Stimulated activated CD8-positive, alpha-beta memory T cell treated with anti-CD3 and anti-CD28 coated beads, Interleukin-15, amount 100 ng/mL, for 48 hours (primary cell): ENCODE measurements around the gene CDHR1.
A peak's percentile ranks its signal among the peaks of the same experiment; 100 is the strongest.
"Not testable (repeated sequence)": the region's sequence is repeated elsewhere in the genome, so short reads cannot be mapped to it uniquely, and the experiment has no call there.

Experiments used
- DNase-seq, 2 donors: peaks; one replicate each; pipeline ENCODE4 v3.0.0-alpha.2; 2020; ENCODE audit warnings: low read depth in 2 of 2

CDHR1 gene

DNA sequence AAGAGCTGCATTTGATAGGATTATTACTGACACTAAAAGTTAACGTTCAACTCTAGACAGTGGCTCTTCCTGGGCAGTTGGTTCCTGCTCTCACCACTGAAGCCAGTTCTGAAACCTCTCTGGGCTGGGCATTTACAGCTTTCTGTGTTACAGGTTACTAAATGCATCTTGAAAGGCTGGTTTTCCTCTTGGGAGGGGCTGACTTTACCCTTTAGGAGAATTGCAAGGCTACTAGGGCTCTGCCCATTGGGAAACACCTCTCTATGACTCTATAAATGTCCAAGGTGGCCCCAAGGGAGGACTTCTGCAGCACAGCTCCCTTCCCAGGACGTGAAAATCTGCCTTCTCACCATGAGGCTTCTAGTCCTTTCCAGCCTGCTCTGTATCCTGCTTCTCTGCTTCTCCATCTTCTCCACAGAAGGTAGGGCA, 20.8 kb upstream of the CDHR1 start, which contains the start of gene GPR15LG:
Gene GPR15LG (plus strand): TSS at position 301 of the 429 bp plus-strand sequence. CDS start 51 bp downstream, at position 352.
- no peak for DNase-seq

GRCh38 chr10:84175436-84175835, 18.9 kb upstream of the CDHR1 start:
- DNase-seq = no peak

DNA sequence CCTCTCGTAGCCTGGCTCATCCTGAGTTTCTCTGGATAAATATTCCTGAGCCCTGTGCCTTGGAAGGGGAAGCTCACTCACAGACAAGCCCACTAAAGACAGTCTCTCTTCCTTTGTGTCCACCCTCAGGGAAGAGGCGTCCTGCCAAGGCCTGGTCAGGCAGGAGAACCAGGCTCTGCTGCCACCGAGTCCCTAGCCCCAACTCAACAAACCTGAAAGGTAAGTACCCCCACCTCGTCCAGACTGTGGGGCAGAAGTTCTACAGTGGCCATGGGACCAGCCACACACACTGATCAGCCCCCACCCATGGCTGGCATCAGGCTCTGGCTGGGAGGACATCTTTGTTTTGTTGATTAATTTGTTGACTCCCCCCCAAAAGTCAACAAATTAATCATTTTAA, 18.0 kb upstream of the CDHR1 start:
- DNase-seq = no peak

- DNase-seq = no peak
Measured at GRCh38 chr10:84176836-84177474, 17.4 kb upstream of the CDHR1 start.

DNA sequence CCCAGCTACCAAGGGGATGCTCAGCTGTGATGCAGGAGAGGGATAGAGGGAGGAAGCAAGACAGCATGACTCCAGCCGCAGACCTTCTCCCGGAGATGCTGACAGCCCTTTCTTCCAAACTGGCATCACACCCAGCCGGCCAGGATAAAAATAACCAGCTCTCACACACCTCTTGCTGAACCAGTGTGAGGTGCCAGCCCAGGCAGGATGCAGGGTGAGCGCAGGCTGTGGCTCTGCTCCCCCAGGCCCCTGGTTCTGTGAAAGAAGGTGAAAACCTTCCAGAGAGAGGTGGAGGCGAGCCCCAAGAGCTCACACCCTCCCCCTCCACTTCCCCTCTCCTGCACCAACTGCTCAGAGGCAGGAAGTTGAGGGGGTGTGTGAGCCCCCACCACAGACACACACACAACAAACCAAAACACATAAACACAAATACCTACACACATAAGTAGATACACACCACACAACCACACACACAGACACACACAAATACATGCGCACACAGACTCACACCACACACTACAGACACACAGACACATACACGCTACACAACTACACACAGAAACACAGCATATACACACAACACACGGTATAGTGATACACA, 16.7 kb upstream of the CDHR1 start:
- peak in 1 of 2 donors; percentile 7 for DNase-seq

DNA sequence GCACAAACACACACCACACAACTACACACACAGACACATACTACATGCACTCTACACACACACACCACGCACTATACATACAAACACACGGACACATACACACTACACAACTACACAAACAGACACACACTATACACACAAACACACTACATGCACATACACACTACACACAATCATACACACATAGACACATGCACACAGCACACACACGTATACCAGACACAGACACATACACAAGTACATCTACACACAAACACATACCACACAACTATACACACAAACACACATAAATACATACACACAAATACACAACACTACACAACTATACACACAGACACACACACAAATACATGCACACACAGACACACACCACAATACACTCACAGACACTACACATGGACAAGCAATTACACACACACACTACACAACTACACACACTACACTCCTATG, 16.2 kb upstream of the CDHR1 start:
- DNase-seq = no peak

GRCh38 chr10:84179059-84179710, 15.2 kb upstream of the CDHR1 start:
- DNase-seq = no peak

GRCh38 chr10:84180386-84180785, 14.0 kb upstream of the CDHR1 start:
- DNase-seq = not testable (repeated sequence)

DNA sequence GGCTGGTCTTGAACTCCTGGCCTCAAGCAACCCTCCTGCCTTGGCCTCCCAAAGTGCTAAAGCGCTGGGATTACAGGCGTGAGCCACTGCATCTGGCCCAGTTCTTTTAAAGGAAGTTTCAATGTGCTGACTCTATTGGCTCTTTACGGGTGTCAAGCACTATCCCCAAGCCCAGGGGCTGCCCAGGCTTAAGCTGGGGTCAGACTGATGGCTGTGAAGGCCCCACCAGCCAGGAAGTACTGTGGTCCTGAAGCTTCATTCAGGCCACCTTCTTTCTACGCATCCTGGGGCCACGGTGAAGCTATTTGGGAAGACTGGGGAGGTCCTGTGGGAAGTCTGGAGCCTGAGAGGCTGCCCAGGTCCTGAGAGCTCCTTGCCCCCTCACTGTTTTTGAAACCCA, 12.7 kb upstream of the CDHR1 start:
- no peak for DNase-seq

DNA sequence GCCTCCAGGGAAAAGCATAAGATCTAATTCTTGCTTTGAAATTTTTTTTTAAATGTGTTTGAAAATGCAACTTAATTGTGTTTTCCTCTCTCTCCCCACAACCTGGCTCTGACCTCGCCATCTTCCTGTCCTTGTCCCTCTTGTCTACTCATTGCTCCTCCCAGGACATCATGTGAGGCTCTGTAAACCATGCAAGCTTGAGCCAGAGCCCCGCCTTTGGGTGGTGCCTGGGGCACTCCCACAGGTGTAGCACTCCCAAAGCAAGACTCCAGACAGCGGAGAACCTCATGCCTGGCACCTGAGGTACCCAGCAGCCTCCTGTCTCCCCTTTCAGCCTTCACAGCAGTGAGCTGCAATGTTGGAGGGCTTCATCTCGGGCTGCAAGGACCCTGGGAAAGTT, 9.8 kb upstream of the CDHR1 start:
- DNase-seq = no peak

GRCh38 chr10:84185526-84186175, 8.7 kb upstream of the CDHR1 start:
- no peak for DNase-seq

DNA sequence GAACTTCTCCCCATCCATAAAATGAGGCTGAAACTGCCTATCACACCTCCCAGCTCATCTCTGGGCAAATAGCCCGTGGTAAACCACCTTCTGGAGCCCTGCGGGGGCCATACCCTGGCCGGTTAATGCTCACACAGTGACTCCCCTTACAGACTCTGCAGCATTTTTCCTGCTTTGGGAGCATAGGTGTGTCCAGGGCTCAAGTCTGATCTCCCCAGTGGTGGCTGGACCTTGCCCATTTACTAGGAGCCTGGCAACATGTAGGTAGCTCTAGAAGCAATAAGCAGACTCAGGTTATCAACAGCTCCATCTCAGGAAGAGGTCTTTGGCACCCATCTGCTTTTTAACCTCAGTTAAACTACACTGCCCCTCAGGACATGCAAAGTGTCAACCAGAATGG, 5.5 kb upstream of the CDHR1 start:
- DNase-seq = no peak

GRCh38 chr10:84190621-84191020, 3.7 kb upstream of the CDHR1 start:
- no peak for DNase-seq

GRCh38 chr10:84191106-84191505, 3.2 kb upstream of the CDHR1 start:
- DNase-seq = no peak

GRCh38 chr10:84193327-84193726, 1.0 kb upstream of the CDHR1 start:
- DNase-seq = no peak

- no peak for DNase-seq
Measured at GRCh38 chr10:84193846-84194423, 402 bp upstream of the CDHR1 start.

DNA sequence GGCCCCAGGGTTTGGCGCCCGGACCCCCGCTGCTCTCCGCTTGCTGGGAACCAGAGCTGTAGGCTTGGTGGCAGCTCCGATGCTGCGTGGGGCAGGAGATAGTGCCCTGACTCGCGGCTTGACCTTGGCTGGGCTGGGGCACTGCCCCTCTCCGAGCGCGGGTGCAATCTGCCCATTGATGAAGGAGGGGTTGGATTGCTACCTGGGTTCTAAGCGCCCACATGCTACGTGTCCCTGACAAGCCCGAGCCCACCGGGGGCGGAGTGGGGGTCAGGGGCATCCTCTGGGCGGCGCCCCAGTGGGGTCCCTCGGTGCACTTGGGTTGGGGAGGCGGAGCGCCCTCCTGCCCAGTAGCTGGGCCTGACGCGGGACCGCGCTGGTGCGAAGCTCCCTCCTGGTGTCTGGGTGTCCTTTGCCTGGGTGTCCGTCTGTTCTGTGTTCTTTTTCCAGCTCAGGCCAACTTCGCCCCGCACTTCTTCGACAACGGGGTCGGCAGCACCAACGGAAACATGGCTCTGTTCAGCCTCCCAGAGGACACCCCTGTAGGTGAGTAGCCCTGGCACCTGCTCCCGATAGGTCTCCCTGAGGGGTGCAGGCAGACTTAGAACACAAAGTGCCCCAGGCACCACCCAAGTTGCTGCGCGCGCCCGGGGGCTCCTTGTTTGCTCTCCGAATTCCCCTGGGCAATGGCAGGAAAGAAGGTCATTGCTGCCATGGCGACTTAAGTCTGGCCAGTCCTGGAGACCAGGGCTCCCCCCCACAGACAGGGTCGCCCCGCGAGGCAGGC, 900 bp downstream of the CDHR1 start:
- no peak for DNase-seq

DNA sequence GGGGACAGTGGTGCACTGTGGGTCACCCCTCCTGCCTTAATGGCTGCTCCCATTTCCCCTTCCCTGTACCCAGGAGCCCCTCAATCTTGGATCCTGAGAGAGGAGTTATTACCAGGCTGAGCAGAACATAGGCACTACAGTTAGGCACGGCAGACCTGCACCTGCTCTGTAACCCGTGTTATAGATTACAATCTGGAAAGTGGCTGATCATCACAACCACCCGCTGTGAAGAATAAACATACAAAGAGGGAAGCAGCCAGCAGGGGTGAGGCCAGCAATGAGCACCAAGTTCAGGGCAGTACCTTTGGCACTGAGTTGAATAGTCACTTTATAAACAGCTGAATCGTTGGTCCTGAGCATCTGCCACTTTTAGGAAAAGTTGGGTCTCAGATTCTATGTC, 1.7 kb downstream of the CDHR1 start:
- no peak for DNase-seq

DNA sequence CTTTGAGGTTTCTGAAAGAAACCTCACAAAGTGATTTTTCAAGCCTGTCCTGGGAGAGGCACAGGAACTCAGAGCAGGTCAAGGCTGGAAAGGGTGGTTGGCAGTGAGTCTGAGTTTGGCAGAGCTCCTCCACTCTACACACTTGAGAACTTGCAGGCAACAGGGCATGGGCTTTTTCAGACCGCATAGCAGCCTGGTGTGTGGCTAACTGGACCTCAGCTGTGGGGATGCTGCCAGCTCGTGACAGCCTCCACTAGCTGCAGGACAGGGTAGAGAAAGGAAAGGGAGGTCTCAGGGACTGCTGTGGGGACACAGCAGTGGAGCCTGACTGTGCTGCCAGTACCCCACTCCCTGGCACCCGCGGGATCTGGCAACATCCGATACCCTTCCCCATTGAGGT, 2.6 kb downstream of the CDHR1 start:
- DNase-seq = no peak

DNA sequence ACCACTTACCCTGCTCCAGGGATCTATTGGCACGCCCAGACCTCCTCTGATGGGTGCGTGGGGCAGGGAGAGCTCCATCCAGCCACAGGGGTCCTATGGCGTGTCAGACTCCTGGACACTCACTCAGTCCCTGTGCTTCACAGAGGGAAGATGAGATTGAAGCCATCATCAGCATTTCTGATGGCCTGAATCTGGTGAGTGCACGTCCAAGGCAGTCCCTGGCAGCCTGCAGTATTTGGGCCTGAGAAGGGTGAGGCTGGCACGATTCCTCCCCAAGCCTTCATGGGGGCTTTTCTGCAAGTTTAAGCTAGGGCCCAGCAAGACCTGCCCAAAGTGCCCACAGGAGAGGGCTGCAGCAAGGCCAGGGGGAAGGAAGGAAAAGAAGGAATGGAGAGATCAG, 3.3 kb downstream of the CDHR1 start:
- no peak for DNase-seq

DNA sequence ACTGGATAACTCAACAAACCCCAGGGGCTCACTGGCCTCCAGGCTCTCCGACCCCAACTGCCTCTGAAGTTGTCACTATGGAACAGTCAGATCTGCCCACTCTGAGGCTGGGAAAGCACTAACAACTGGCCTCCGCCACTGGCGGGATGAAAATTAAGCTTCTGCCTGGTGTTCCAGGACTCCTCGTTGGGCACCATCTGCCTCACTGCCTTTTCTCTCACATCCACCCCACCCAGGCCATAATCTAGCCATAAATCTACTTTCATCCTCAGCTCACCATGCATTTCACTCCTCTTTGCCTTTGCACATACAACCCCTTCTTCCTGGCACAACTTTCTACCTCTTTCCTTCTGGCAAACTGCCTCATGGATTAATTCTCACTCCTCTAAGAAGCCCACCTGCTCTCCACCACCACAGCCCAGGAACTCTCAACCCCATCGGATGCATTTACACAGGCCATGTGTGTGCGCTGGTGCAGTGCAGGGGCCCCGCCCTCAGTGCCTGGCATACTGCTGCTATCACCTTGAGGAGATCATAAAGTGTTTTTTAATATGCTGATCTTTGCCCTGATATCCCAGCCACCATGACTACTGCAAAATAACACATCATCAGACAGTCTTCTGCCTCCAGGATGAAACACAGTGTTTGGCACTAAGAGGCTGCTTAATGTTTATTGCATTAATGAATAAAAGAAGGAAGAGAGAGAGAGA, 4.0 kb downstream of the CDHR1 start:
- no peak for DNase-seq
